Gastroesophageal sphincter (tissue), 3 donors: ENCODE results near the gene SH2D5.

Source experiments
- EP300 ChIP-seq: sonication (generic); formaldehyde crosslinking; IDR thresholded peaks from one replicate; pipeline ENCODE4 v1.6.1; 2017; ENCODE audit warnings: antibody characterized with exemption, mild to moderate bottlenecking
- POLR2A ChIP-seq, 2 donors: fragments of 450-650 bp; IDR thresholded peaks; one replicate each; pipeline ENCODE4 v1.6.1; 2017; ENCODE audit warnings: antibody characterized with exemption in 2 of 2, mild to moderate bottlenecking in 2 of 2, moderate library complexity in 1 of 2
- POLR2AphosphoS5 ChIP-seq: sonication (generic); formaldehyde crosslinking; IDR thresholded peaks from one replicate; pipeline ENCODE4 v1.6.1; 2017; ENCODE audit warnings: antibody characterized with exemption
- TF ChIP-seq, protein P1 (sequence below), 4 experiments: fragments of 200-600 bp in 2 of 4; fragments of 450-650 bp in 2 of 4; sonication (generic) in 1 of 4; IDR thresholded peaks; one replicate each; pipeline ENCODE4 v1.5.1; 2017 to 2019; ENCODE audit warnings: antibody characterized with exemption in 4 of 4, mild to moderate bottlenecking in 2 of 4, moderate library complexity in 2 of 4

DNA sequence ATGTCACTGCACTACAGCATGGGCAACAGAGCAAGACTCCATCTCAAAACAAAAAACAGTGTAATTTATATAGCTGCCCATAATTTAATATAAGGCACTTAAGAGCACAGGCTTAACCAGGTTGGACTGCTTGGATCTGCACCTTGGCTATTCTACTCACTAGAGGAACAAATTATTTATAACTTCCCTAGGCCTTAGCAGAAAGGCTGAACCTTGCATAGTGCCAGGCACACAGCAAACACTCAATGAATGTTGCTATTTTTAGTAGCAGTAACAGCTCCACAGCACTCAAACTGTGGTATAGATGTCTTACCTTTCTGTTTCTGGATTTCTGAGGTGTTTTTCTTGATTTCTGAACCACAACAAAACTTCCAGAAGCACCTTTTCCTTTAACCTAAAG, 34.8 kb upstream of the SH2D5 start:
- TF ChIP-seq POLR2AphosphoS5: no peak
- TF ChIP-seq POLR2A (IDR thresholded peaks at IDR 0.05): no peak
- TF ChIP-seq, protein P1, sequence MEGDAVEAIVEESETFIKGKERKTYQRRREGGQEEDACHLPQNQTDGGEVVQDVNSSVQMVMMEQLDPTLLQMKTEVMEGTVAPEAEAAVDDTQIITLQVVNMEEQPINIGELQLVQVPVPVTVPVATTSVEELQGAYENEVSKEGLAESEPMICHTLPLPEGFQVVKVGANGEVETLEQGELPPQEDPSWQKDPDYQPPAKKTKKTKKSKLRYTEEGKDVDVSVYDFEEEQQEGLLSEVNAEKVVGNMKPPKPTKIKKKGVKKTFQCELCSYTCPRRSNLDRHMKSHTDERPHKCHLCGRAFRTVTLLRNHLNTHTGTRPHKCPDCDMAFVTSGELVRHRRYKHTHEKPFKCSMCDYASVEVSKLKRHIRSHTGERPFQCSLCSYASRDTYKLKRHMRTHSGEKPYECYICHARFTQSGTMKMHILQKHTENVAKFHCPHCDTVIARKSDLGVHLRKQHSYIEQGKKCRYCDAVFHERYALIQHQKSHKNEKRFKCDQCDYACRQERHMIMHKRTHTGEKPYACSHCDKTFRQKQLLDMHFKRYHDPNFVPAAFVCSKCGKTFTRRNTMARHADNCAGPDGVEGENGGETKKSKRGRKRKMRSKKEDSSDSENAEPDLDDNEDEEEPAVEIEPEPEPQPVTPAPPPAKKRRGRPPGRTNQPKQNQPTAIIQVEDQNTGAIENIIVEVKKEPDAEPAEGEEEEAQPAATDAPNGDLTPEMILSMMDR (IDR thresholded peaks at IDR 0.05): no peak
- no peak for TF ChIP-seq EP300
